Measurements from ENCODE around the gene MEGF11.

DNA sequence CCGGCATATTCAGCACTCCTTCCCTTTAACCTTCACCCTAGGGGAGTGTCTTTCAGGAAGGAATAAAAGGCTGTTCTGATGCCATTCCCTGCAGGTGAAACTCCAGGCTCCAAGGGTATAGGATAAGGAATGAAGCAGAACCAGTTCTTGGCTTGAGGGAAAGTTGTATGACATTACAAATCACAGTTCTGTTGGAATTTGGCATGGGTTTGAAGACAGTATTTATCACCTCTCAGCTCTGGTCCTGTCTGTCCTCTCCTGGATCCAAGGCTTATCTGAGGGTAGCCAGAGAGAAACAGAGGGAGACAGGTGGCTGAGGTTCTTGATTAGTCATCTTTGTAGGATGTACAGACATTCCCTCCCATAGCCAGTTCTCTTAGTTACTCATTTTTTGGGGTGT, 347.2 kb downstream of the MEGF11 start:
- TF ChIP-seq, protein P1, sequence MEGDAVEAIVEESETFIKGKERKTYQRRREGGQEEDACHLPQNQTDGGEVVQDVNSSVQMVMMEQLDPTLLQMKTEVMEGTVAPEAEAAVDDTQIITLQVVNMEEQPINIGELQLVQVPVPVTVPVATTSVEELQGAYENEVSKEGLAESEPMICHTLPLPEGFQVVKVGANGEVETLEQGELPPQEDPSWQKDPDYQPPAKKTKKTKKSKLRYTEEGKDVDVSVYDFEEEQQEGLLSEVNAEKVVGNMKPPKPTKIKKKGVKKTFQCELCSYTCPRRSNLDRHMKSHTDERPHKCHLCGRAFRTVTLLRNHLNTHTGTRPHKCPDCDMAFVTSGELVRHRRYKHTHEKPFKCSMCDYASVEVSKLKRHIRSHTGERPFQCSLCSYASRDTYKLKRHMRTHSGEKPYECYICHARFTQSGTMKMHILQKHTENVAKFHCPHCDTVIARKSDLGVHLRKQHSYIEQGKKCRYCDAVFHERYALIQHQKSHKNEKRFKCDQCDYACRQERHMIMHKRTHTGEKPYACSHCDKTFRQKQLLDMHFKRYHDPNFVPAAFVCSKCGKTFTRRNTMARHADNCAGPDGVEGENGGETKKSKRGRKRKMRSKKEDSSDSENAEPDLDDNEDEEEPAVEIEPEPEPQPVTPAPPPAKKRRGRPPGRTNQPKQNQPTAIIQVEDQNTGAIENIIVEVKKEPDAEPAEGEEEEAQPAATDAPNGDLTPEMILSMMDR (IDR thresholded peaks at IDR 0.05) = no peak
- TF ChIP-seq POLR2AphosphoS5 (IDR thresholded peaks at IDR 0.05; ENCODE audit: insufficient read depth in 1 of 2, low read depth in 1 of 2) = no peak
- no peak for TF ChIP-seq POLR2A (IDR thresholded peaks at IDR 0.05)
